Memory B cell (primary cell): ENCODE measurements around the gene ADRA2B.
"Not testable (repeated sequence)": the region's sequence is repeated elsewhere in the genome, so short reads cannot be mapped to it uniquely, and the experiment has no call there.

Experiments
- ATAC-seq: fragments of 150-1000 bp; cut with Tn5 transposase; 2 replicates; pipeline ENCODE4 v1.10.0; 2021; ENCODE audit warnings: low read depth, mild to moderate bottlenecking, moderate library complexity
- DNase-seq, 2 donors: peaks; one replicate each; pipeline ENCODE4 v3.0.0; 2022; ENCODE audit warnings: low spot score in 2 of 2
- H3K27ac Mint-ChIP-seq: one replicate; pipeline ENCODE4 v1.8.0; 2022; ENCODE audit warnings: mild to moderate bottlenecking, moderate library complexity, mixed read lengths
- H3K27me3 Mint-ChIP-seq: one replicate; pipeline ENCODE4 v1.8.0; 2022; ENCODE audit warnings: mixed read lengths
- H3K36me3 Mint-ChIP-seq: one replicate; pipeline ENCODE4 v1.8.0; 2022; ENCODE audit warnings: mild to moderate bottlenecking, mixed read lengths
- H3K4me1 Mint-ChIP-seq: one replicate; pipeline ENCODE4 v1.8.0; 2022; ENCODE audit warnings: mixed read lengths
- H3K4me3 Mint-ChIP-seq: one replicate; pipeline ENCODE4 v1.8.0; 2022; ENCODE audit warnings: mild to moderate bottlenecking, moderate library complexity, mixed read lengths
- H3K9me3 Mint-ChIP-seq: one replicate; pipeline ENCODE4 v1.8.0; 2022; ENCODE audit warnings: mixed read lengths

The ADRA2B gene

DNA sequence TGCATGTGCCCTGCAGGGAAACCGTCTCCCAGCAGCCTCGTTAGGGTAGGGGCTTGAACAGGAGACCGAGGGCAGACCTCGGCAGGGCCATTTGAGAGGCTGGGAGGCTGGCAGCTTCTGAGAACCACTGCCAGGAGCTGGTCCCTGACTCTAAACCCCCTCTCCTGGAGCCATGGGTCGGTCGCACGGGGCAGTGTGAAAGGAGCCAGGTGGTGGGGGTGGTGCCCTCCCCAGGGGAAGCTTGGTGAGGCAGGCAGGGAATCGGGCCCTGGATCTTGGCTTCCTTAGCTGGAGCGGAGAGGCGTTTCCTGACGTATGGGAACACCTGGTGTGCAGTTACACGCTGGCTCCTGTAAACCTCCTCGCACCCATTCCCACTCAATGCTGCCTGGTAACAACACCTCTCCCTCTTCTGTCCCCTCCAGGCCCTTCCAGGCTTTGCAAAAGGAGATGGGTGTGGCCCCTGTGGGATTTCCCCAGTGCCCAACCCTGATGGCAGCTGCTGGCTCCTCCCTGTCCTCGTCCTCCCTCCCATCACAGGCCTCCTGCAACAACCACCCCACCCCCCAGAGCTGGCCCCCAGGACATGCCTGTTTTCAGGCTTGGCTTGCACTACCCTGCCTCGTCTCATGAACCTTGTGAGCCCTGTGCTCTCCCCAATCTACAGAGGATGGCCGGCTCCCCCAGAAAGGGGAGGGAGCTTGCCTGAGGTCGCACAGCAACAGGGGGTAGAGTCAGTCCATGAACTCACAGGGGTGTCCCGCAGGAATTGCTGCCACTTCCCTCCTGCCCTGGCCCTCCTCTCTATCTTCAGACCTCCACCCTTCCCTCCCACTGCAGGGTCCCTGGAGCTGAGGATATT lies 24.4 kb downstream of the ADRA2B start:
- peaks cover 2% of the 10 kb centered on the region for H3K36me3 Mint-ChIP-seq
- no peak for ATAC-seq
- peaks cover 2% of the 10 kb centered on the region for H3K9me3 Mint-ChIP-seq
- no peak overlapping the region for H3K4me3 Mint-ChIP-seq
- H3K4me1 Mint-ChIP-seq, result no peaks in the 10 kb centered on the region
- H3K27ac Mint-ChIP-seq, result no peak overlapping the region
- peaks cover 5% of the 10 kb centered on the region for H3K27me3 Mint-ChIP-seq
- no peak for DNase-seq

GRCh38 chr2:96091141-96091710 lies 25.1 kb downstream of the ADRA2B start:
- ATAC-seq (no peak), DNase-seq (no peak)
- peaks cover 5% of the 10 kb centered on the region for H3K27me3 Mint-ChIP-seq
- H3K27ac Mint-ChIP-seq, result no peak overlapping the region
- H3K9me3 Mint-ChIP-seq, result peaks cover 2% of the 10 kb centered on the region
- no peak overlapping the region for H3K4me3 Mint-ChIP-seq
- H3K4me1 Mint-ChIP-seq, result no peaks in the 10 kb centered on the region
- peaks cover 2% of the 10 kb centered on the region for H3K36me3 Mint-ChIP-seq

- ATAC-seq (no peak), DNase-seq (no peak)
- Mint-ChIP-seq H3K9me3 (peaks cover 2% of the 10 kb centered on the region), H3K27ac (no peak overlapping the region), H3K4me3 (no peak overlapping the region), H3K36me3 (peaks cover 3% of the 10 kb centered on the region), H3K4me1 (no peaks in the 10 kb centered on the region), H3K27me3 (peaks cover 6% of the 10 kb centered on the region)
Measured at GRCh38 chr2:96090196-96090926, 26.0 kb downstream of the ADRA2B start.

GRCh38 chr2:96089356-96090195 lies 26.8 kb downstream of the ADRA2B start:
- peaks cover 11% of the 10 kb centered on the region for H3K27me3 Mint-ChIP-seq
- ATAC-seq, result no peak
- no peak for DNase-seq
- no peaks in the 10 kb centered on the region for H3K4me1 Mint-ChIP-seq
- H3K4me3 Mint-ChIP-seq, result no peak overlapping the region
- no peak overlapping the region for H3K27ac Mint-ChIP-seq
- H3K36me3 Mint-ChIP-seq, result peaks cover 4% of the 10 kb centered on the region
- H3K9me3 Mint-ChIP-seq, result peaks cover 2% of the 10 kb centered on the region

DNA sequence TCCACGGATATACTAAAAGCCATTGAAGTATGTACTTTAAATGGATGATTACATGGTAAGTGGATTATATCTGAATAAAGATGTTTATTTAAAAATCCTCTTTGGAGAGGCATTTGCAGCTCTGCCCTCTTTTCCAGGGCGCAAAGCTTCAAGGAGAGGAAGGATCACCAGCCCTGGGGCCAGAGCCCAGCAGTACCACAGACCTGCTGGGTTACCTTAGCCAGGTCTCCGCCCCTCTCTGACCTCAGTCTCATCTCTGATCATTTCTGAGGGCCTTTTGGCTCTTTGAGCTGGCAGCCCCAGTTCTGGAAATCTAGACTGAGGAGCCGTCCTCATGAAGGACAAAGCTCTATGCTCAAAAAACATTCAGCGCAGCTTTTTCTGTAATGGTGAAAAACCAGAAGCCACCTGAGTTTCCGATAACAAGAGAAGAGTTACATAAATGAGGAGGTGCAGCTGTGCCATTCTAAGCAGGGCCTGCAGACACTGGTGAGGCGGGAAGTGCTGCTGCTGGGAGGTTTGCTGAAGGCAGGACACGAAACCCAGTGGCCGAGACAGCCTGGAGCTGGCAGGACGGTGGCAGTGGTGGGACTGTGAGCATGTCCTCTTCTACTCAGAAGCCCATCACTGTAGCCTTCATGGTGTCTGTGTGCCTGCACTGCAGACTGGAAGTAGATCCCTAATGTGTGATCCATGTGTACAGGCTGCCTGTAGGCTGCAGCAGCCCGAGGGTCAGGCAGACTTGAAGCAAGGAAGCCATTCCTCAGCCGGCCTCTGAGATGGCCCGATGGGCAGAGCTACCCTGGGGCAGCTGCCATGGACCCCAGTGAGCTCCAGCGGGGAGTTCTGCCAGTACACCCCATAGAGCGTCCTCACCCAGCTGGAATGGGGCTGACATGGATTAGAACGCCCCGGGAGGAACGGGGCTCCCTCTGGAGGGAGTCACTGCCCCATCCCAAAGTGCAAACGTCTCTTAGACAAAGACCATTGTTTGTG lies 27.7 kb downstream of the ADRA2B start:
- DNase-seq, result no peak
- no peaks in the 10 kb centered on the region for H3K4me1 Mint-ChIP-seq
- H3K27me3 Mint-ChIP-seq, result peaks cover 15% of the 10 kb centered on the region

GRCh38 chr2:96087130-96087529 lies 29.2 kb downstream of the ADRA2B start:
- ATAC-seq (no peak), DNase-seq (no peak)
- Mint-ChIP-seq H3K9me3 (peaks cover 2% of the 10 kb centered on the region), H3K27ac (no peak overlapping the region), H3K4me3 (no peak overlapping the region), H3K27me3 (peaks cover 15% of the 10 kb centered on the region), H3K36me3 (peaks cover 2% of the 10 kb centered on the region), H3K4me1 (no peaks in the 10 kb centered on the region)

More for the DNA sequence above, 27.7 kb downstream of the ADRA2B start:
- no peak for ATAC-seq
- Mint-ChIP-seq H3K9me3 (peaks cover 2% of the 10 kb centered on the region), H3K27ac (no peak overlapping the region), H3K36me3 (peaks cover 4% of the 10 kb centered on the region), H3K4me3 (no peak overlapping the region)

DNA sequence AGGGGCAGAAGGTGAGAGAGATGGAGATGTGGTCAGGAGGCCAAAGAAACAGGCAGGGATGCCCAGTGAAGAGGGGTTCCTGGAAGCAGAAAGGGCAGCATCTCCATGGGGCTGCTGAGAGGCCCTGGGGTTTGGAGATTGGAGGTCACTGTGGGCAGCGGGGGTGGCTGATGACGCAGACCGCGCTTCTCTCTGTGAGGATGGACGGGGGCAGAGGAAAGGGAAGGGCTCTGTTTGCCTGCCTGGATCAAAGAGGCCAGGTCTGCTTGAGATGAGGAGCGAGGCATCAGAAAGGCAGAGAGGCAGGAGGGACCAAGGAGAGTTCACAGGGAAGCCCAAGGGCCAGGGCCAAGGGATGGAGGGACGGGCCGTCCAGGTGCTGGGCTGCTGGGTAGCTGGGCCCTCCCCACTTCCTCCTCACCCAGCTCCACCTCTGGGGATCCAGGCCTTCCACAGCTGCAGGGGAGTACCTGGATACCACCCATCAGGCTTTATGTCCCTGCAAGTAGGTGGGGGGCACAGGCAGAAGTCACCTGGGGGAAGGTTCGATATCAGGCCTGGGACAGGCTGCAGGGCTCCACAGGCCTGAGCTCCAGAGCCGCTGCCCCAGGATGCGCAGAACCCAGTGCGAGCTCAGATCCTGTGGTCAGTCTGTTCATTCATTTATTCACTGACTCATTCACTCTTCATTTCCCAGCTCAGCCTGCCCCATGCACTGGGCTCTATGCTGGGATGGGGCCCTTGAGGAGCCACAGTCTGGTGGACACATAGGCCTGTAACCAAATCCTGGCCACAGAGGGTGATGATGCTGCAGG lies 30.6 kb downstream of the ADRA2B start:
- Mint-ChIP-seq H3K4me1 (no peaks in the 10 kb centered on the region), H3K27ac (no peak overlapping the region), H3K4me3 (no peak overlapping the region), H3K27me3 (peaks cover 16% of the 10 kb centered on the region), H3K36me3 (peaks cover 2% of the 10 kb centered on the region), H3K9me3 (peaks cover 2% of the 10 kb centered on the region)
- DNase-seq (no peak), ATAC-seq (no peak)

DNA sequence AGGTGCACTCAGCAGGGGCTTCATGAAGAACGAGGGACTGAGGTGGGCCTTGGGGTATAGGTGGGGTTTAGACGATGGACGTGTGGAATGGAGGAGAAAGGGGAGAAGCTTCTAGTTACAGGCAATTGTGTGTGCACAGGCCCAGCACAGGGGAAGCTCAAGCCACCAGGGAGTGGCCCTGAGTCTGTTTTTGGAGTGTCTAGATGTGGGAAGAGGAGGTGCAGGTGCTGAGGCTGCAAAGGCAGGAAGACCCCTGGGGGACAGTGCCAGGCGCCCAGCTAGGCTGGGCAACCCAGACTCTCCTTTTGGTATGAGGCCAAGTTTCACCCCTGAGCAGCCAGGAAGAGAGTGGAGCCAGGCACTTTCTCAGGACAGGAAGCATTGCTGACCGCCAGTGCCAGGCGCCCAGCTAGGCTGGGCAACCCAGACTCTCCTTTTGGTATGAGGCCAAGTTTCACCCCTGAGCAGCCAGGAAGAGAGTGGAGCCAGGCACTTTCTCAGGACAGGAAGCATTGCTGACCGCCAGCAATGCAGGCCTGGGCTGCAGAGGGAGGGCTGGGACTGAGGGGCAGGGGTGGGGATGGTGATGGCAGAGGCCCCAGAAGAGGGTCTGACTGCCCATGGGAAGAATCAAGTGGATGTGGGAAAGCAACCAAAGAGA lies 31.4 kb downstream of the ADRA2B start:
- not testable (repeated sequence) for H3K4me3 Mint-ChIP-seq, H3K4me1 Mint-ChIP-seq, H3K9me3 Mint-ChIP-seq, H3K27ac Mint-ChIP-seq, H3K36me3 Mint-ChIP-seq, ATAC-seq, DNase-seq
- peaks cover 20% of the 10 kb centered on the region for H3K27me3 Mint-ChIP-seq

DNA sequence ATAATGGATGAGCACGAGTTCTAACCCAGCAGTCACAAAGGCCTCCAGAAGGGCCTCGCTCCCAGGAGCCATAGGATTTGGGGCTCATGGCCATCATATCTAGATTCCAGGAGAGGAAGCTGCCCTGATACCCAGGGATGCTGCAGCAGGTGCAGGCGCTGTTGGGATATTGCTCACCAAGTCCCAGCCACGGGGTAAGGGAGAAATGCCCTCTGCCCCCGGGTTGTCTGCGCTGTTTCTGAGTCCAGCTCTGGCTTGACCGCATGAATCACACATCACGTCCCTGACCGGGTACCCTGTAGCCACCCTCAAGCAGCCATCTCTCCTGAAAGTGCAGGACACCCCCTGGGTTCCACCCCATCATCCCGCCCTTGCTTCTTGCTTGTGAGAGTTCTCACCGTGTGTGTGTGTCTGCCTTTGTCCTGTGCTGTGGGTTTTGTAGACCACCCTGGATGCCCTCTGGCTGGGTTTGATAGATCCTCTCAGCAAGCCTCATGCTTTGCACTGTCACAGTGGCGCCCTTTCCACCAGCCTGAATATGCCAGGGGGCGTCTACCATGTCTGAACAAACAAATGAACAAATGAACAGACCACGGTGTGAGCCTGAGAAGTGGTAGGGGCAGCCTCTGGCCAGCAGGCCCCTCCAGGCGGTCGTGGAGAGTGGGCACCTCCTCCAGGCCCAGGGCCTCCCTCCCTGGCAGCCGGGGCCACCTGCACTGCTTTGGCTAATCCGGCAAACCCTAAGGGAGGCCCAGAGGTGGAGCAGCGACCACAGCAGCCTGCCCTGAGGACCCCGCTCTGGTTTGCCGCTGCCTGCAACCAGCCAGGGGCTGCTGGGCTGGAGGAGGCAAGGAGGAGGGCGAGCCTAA lies 32.1 kb downstream of the ADRA2B start:
- no peak overlapping the region for H3K4me3 Mint-ChIP-seq
- ATAC-seq, result no peak
- DNase-seq, result no peak
- no peaks in the 10 kb centered on the region for H3K4me1 Mint-ChIP-seq
- peaks cover 2% of the 10 kb centered on the region for H3K36me3 Mint-ChIP-seq
- peaks cover 19% of the 10 kb centered on the region for H3K27me3 Mint-ChIP-seq
- H3K9me3 Mint-ChIP-seq, result peaks cover 2% of the 10 kb centered on the region
- H3K27ac Mint-ChIP-seq, result no peak overlapping the region

DNA sequence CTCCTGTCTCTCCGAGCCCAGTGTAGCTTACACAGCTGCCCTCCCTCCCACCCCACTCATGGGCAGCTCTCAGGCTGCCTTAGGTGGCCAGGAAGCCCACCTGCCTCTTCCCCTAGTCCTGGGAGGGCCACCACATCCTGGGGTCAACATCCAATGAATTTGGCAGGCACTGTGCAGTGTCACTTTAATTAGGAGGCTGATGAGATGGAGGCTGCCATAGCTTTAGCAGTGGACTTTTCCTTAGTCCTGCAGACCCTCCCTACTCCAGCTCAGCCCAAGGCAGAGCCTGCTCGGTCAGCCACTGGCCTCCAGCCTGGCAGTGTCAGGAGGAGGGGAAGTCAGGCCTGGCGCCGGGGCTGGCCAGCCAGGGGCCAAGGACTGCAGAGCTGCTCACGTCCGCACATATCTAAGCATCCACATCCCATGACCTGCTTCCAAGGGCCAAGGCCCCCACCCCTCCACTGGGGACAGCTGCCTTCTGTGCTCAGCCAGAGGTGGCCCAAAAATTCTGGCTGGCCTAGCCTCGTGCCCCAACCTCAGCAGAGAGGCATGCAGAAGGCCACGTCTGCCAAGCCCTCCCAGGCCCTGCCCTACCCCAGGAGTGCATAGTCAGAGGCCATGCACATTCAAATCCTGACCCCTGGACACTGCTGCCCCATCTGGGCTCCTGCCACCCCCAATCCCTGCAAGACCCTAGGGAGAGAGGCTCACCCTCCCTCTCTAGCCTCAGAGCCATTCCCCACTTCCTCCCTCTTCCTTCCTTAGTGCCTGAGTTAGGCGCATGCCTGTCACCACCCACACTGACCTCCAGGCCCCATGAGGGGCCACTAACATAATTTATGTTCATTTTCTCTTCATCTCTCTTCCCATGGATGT lies 33.1 kb downstream of the ADRA2B start:
- Mint-ChIP-seq H3K27ac (no peak overlapping the region), H3K9me3 (peaks cover 2% of the 10 kb centered on the region), H3K4me3 (no peak overlapping the region), H3K27me3 (peaks cover 19% of the 10 kb centered on the region), H3K4me1 (no peaks in the 10 kb centered on the region), H3K36me3 (peaks cover 2% of the 10 kb centered on the region)
- DNase-seq, result no peak
- no peak for ATAC-seq
